Measurements from ENCODE around the gene ASTN2.

DNA sequence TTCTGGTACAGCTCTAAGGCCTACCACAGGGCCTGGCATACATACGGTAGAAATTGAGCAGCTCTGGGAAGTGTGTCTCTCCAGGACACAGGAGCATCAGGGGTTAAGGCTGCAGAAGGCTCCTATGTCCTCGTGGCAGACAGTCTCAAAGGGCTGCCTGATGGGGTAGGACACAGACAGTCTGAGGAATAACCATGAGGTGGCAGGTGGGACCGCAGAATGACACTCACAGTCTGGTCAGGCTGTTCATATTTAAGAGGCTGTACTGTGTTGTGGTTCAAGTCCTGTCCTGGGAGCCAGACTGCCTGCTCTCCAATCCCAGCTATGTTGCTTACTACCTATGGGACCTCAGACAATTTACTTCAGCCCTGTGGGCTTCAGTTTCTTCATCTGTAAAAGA, 510.7 kb downstream of the ASTN2 start:
- TF ChIP-seq, protein P1, sequence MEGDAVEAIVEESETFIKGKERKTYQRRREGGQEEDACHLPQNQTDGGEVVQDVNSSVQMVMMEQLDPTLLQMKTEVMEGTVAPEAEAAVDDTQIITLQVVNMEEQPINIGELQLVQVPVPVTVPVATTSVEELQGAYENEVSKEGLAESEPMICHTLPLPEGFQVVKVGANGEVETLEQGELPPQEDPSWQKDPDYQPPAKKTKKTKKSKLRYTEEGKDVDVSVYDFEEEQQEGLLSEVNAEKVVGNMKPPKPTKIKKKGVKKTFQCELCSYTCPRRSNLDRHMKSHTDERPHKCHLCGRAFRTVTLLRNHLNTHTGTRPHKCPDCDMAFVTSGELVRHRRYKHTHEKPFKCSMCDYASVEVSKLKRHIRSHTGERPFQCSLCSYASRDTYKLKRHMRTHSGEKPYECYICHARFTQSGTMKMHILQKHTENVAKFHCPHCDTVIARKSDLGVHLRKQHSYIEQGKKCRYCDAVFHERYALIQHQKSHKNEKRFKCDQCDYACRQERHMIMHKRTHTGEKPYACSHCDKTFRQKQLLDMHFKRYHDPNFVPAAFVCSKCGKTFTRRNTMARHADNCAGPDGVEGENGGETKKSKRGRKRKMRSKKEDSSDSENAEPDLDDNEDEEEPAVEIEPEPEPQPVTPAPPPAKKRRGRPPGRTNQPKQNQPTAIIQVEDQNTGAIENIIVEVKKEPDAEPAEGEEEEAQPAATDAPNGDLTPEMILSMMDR (conservative IDR thresholded peaks at IDR 0.05; ENCODE audit: low read depth in 2 of 2) = no peak
- TF ChIP-seq EZH2 (IDR thresholded peaks at IDR 0.05; ENCODE audit: low read depth, unreplicated experiment) (no peak), CREB1 (CRISPR knock-in tag; IDR thresholded peaks at IDR 0.05; ENCODE audit: low read depth) (no peak), REST (IDR thresholded peaks at IDR 0.05; ENCODE audit: unreplicated experiment) (no peak), JUNB (IDR thresholded peaks at IDR 0.05; ENCODE audit: unreplicated experiment) (no peak), POLR2AphosphoS5 (IDR thresholded peaks at IDR 0.05; ENCODE audit: low read depth) (no peak), STAT1 (IDR thresholded peaks at IDR 0.05; ENCODE audit: unreplicated experiment) (no peak), EZH2phosphoT487 (IDR thresholded peaks at IDR 0.05; ENCODE audit: unreplicated experiment) (no peak), ZNF114 (CRISPR knock-in tag; IDR thresholded peaks at IDR 0.05) (no peak)
- TF ChIP-seq, protein P2, sequence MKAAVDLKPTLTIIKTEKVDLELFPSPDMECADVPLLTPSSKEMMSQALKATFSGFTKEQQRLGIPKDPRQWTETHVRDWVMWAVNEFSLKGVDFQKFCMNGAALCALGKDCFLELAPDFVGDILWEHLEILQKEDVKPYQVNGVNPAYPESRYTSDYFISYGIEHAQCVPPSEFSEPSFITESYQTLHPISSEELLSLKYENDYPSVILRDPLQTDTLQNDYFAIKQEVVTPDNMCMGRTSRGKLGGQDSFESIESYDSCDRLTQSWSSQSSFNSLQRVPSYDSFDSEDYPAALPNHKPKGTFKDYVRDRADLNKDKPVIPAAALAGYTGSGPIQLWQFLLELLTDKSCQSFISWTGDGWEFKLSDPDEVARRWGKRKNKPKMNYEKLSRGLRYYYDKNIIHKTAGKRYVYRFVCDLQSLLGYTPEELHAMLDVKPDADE (IDR thresholded peaks at IDR 0.05) = no peak

Data from GM23338 (cell line).